ENCODE data around the gene RASGRP4. TPM values are rescaled to one million over a fixed set of nuclear protein-coding genes. Genes with fewer than 3 reads are reported as not detected.

RASGRP4 gene
- total RNA-seq, 1 donor from 2014 or later = not detected

- H3K4me1 Mint-ChIP-seq (ENCODE audit: unreplicated experiment) = no peaks in the 10 kb centered on the region
- H3K27me3 Mint-ChIP-seq = peaks cover 23% of the 10 kb centered on the region
- DNase-seq (ENCODE audit: extremely low spot score, unreplicated experiment) = no peak
- no peaks in the 10 kb centered on the region for H3K9me3 Mint-ChIP-seq
- no peak overlapping the region for H3K4me3 Mint-ChIP-seq
- H3K27ac Mint-ChIP-seq = no peak overlapping the region
- H3K36me3 Mint-ChIP-seq = peaks cover 5% of the 10 kb centered on the region
- TF ChIP-seq CTCF (conservative IDR thresholded peaks at IDR 0.05) = no peak
Observed at GRCh38 chr19:38401148-38401547, 24.9 kb downstream of the RASGRP4 start.

- H3K36me3 Mint-ChIP-seq = peaks cover 5% of the 10 kb centered on the region
- no peaks in the 10 kb centered on the region for H3K4me1 Mint-ChIP-seq (ENCODE audit: unreplicated experiment)
- no peak for DNase-seq (ENCODE audit: extremely low spot score, unreplicated experiment)
- TF ChIP-seq CTCF (conservative IDR thresholded peaks at IDR 0.05) = no peak
- no peaks in the 10 kb centered on the region for H3K9me3 Mint-ChIP-seq
- H3K27ac Mint-ChIP-seq = no peak overlapping the region
- H3K27me3 Mint-ChIP-seq = peaks cover 23% of the 10 kb centered on the region
- no peak overlapping the region for H3K4me3 Mint-ChIP-seq
Observed at GRCh38 chr19:38400361-38400760, 25.7 kb downstream of the RASGRP4 start.

- Mint-ChIP-seq H3K27me3 (peaks cover 26% of the 10 kb centered on the region), H3K4me1 (ENCODE audit: unreplicated experiment) (no peaks in the 10 kb centered on the region), H3K27ac (no peak overlapping the region), H3K36me3 (peaks cover 5% of the 10 kb centered on the region), H3K9me3 (no peaks in the 10 kb centered on the region), H3K4me3 (no peak overlapping the region)
- DNase-seq (ENCODE audit: extremely low spot score, unreplicated experiment) = no peak
- TF ChIP-seq CTCF (conservative IDR thresholded peaks at IDR 0.05) = no peak
Observed at GRCh38 chr19:38399537-38399936, 26.5 kb downstream of the RASGRP4 start.

- no peaks in the 10 kb centered on the region for H3K9me3 Mint-ChIP-seq
- no peaks in the 10 kb centered on the region for H3K4me1 Mint-ChIP-seq (ENCODE audit: unreplicated experiment)
- peaks cover 28% of the 10 kb centered on the region for H3K27me3 Mint-ChIP-seq
- no peak overlapping the region for H3K4me3 Mint-ChIP-seq
- H3K27ac Mint-ChIP-seq = no peak overlapping the region
- TF ChIP-seq CTCF (conservative IDR thresholded peaks at IDR 0.05) = no peak
- DNase-seq (ENCODE audit: extremely low spot score, unreplicated experiment) = no peak
- peaks cover 6% of the 10 kb centered on the region for H3K36me3 Mint-ChIP-seq
Observed at GRCh38 chr19:38399081-38399480, 26.9 kb downstream of the RASGRP4 start.

GRCh38 chr19:38395381-38396114 is 30.5 kb downstream of the RASGRP4 start:
- DNase-seq (ENCODE audit: extremely low spot score, unreplicated experiment) = no peak
- Mint-ChIP-seq H3K4me3 (no peak overlapping the region), H3K27ac (no peak overlapping the region), H3K9me3 (no peaks in the 10 kb centered on the region), H3K4me1 (ENCODE audit: unreplicated experiment) (no peaks in the 10 kb centered on the region), H3K36me3 (peaks cover 18% of the 10 kb centered on the region), H3K27me3 (peaks cover 52% of the 10 kb centered on the region)
- no peak for TF ChIP-seq CTCF (conservative IDR thresholded peaks at IDR 0.05)

All from type B pancreatic cell (in vitro differentiated cells).